Measurements from ENCODE around the gene PSMA1.

GRCh38 chr11:14500181-14500651 lies 20.0 kb downstream of the PSMA1 start:
- no peak for TF ChIP-seq POLR2A (IDR thresholded peaks at IDR 0.05)
- TF ChIP-seq POLR2AphosphoS5 (IDR thresholded peaks at IDR 0.05), result no peak
